H9 (cell line): Measurements from ENCODE around the gene TEX13A. TPM values are rescaled to one million over a fixed set of nuclear protein-coding genes. Genes with fewer than 3 reads are reported as not detected.
A peak's percentile ranks its signal among the peaks of the same experiment; 100 is the strongest.

Source experiments
- DNase-seq: peaks from one replicate; pipeline ENCODE4 v3.0.0-alpha.2; 2017
- H2AFZ ChIP-seq: one replicate; pipeline ENCODE4 v1.6.1; 2013; ENCODE audit warnings: mild to moderate bottlenecking, low read length, control low read depth, moderate library complexity
- H2AK5ac ChIP-seq: 2 replicates; pipeline ENCODE4 v1.6.1; 2013; ENCODE audit warnings: low read length, control low read depth, mixed read lengths; ENCODE audit not compliant: insufficient read length
- H2BK120ac ChIP-seq: one replicate; pipeline ENCODE4 v1.6.1; 2013; ENCODE audit warnings: low read depth, mild to moderate bottlenecking, low read length, control low read depth, inconsistent platforms; ENCODE audit not compliant: poor library complexity, severe bottlenecking
- H2BK12ac ChIP-seq: 2 replicates; pipeline ENCODE4 v1.6.1; 2013; ENCODE audit warnings: low read length, control low read depth, mixed read lengths, low read depth; ENCODE audit not compliant: insufficient read length
- H2BK15ac ChIP-seq: 2 replicates; pipeline ENCODE4 v1.6.1; 2013; ENCODE audit warnings: low read depth, low read length, control low read depth
- H2BK20ac ChIP-seq: one replicate; pipeline ENCODE4 v1.6.1; 2013; ENCODE audit warnings: low read depth, mild to moderate bottlenecking, low read length, control low read depth, inconsistent platforms; ENCODE audit not compliant: poor library complexity, severe bottlenecking
- H2BK5ac ChIP-seq: 2 replicates; pipeline ENCODE4 v1.6.1; 2013; ENCODE audit warnings: low read length, control low read depth, mixed read lengths; ENCODE audit not compliant: insufficient read length
- H3K14ac ChIP-seq: 2 replicates; pipeline ENCODE4 v1.6.1; 2013; ENCODE audit warnings: low read length, control low read depth; ENCODE audit not compliant: insufficient read depth
- H3K18ac ChIP-seq: 2 replicates; pipeline ENCODE4 v1.6.1; 2013; ENCODE audit warnings: low read depth, mild to moderate bottlenecking, mixed read lengths, low read length, control low read depth; ENCODE audit not compliant: insufficient read length
- H3K23ac ChIP-seq: 2 replicates; pipeline ENCODE4 v1.6.1; 2013; ENCODE audit warnings: low read length, control low read depth, mixed read lengths, low read depth; ENCODE audit not compliant: insufficient read length
- H3K23me2 ChIP-seq: 2 replicates; pipeline ENCODE4 v1.6.1; 2013; ENCODE audit warnings: low read depth, mild to moderate bottlenecking, mixed read lengths, low read length, control low read depth; ENCODE audit not compliant: insufficient read length, poor library complexity, severe bottlenecking
- H3K27ac ChIP-seq: 2 replicates; pipeline ENCODE4 v1.5.1; 2013; ENCODE audit warnings: low read length, control low read depth, mixed read lengths, low read depth; ENCODE audit not compliant: insufficient read length
- H3K27me3 ChIP-seq: 2 replicates; pipeline ENCODE4 v1.6.1; 2013; ENCODE audit warnings: low read length, control low read depth, inconsistent platforms; ENCODE audit not compliant: insufficient read depth
- H3K4ac ChIP-seq: 2 replicates; pipeline ENCODE4 v1.6.1; 2013; ENCODE audit warnings: low read depth, mild to moderate bottlenecking, control low read depth, inconsistent platforms, low read length, moderate library complexity
- H3K4me1 ChIP-seq: 2 replicates; pipeline ENCODE4 v1.6.1; 2013; ENCODE audit warnings: low read length, control low read depth, inconsistent platforms; ENCODE audit not compliant: insufficient read depth
- H3K4me2 ChIP-seq: 2 replicates; pipeline ENCODE4 v1.6.1; 2013; ENCODE audit warnings: low read length, control low read depth, mixed read lengths; ENCODE audit not compliant: insufficient read length, insufficient read depth
- H3K56ac ChIP-seq: 2 replicates; pipeline ENCODE4 v1.6.1; 2013; ENCODE audit warnings: low read depth, mild to moderate bottlenecking, mixed read lengths, low read length, control low read depth; ENCODE audit not compliant: insufficient read length
- H3K79me1 ChIP-seq: 2 replicates; pipeline ENCODE4 v1.6.1; 2013; ENCODE audit warnings: low read depth, mild to moderate bottlenecking, moderate library complexity, low read length, control low read depth, inconsistent platforms; ENCODE audit not compliant: insufficient read depth, poor library complexity, severe bottlenecking
- H3K79me2 ChIP-seq: 2 replicates; pipeline ENCODE4 v1.6.1; 2013; ENCODE audit warnings: low read length, control low read depth, inconsistent platforms; ENCODE audit not compliant: insufficient read depth
- H3K9ac ChIP-seq: 2 replicates; pipeline ENCODE4 v1.6.1; 2013; ENCODE audit warnings: low read length, control low read depth, mixed read lengths; ENCODE audit not compliant: insufficient read length; ENCODE audit errors: extremely low read depth
- H3K9me3 ChIP-seq: one replicate; pipeline ENCODE4 v1.6.1; 2013; ENCODE audit warnings: low read depth, low read length, inconsistent platforms; ENCODE audit not compliant: control insufficient read depth
- H3T11ph ChIP-seq: one replicate; pipeline ENCODE4 v1.6.1; 2013; ENCODE audit warnings: mild to moderate bottlenecking, low read length, control low read depth, inconsistent platforms
- H4K20me1 ChIP-seq: one replicate; pipeline ENCODE4 v1.6.1; 2013; ENCODE audit not compliant: control insufficient read depth, insufficient read length, insufficient read depth
- H4K5ac ChIP-seq: 2 replicates; pipeline ENCODE4 v1.6.1; 2013; ENCODE audit warnings: low read depth, mild to moderate bottlenecking, mixed read lengths, low read length, control low read depth; ENCODE audit not compliant: insufficient read length
- H4K8ac ChIP-seq: replicated peaks from 2 replicates; pipeline ENCODE4 v1.6.1; 2013; ENCODE audit warnings: low read length, control low read depth, mixed read lengths, low read depth; ENCODE audit not compliant: insufficient read length
- H4K91ac ChIP-seq: 2 replicates; pipeline ENCODE4 v1.6.1; 2013; ENCODE audit warnings: low read depth, mild to moderate bottlenecking, moderate library complexity, mixed read lengths, low read length, control low read depth; ENCODE audit not compliant: insufficient read length
- H3K27ac Mint-ChIP-seq, 3 experiments: 2 replicates in 2 of 3; 3 replicates in 1 of 3; pipeline ENCODE4 v1.8.0; 2020 to 2021; ENCODE audit warnings: mixed read lengths in 3 of 3, mild to moderate bottlenecking in 1 of 3, moderate library complexity in 1 of 3
- H3K27me3 Mint-ChIP-seq: 2 replicates; pipeline ENCODE4 v1.8.0; 2021; ENCODE audit warnings: low read depth, mild to moderate bottlenecking, moderate library complexity, mixed read lengths
- H3K36me3 Mint-ChIP-seq, 3 experiments: 2 replicates in 2 of 3; 3 replicates in 1 of 3; pipeline ENCODE4 v1.8.0; 2020 to 2021; ENCODE audit warnings: low read depth in 3 of 3, mixed read lengths in 3 of 3; ENCODE audit not compliant: insufficient read depth in 1 of 3
- H3K4me1 Mint-ChIP-seq, 2 experiments: 2 replicates each; pipeline ENCODE4 v1.8.0; 2020; ENCODE audit warnings: mixed read lengths in 2 of 2
- H3K4me3 Mint-ChIP-seq, 2 experiments: 2 replicates in 1 of 2; 3 replicates in 1 of 2; pipeline ENCODE4 v1.8.0; 2020 to 2021; ENCODE audit warnings: mild to moderate bottlenecking in 2 of 2, mixed read lengths in 2 of 2, moderate library complexity in 1 of 2
- H3K9me3 Mint-ChIP-seq, 2 experiments: 2 replicates in 1 of 2; 3 replicates in 1 of 2; pipeline ENCODE4 v1.8.0; 2020; ENCODE audit warnings: mild to moderate bottlenecking in 2 of 2, mixed read lengths in 2 of 2, moderate library complexity in 1 of 2
- CTCF ChIP-seq: fragments of 200-600 bp; sonication (generic); conservative IDR thresholded peaks from 3 replicates; pipeline ENCODE4 v1.8.0; 2021; ENCODE audit warnings: antibody characterized with exemption, mild to moderate bottlenecking
- WGBS: extraction: QIAGEN DNeasy Blood & Tissue Kit; methylation state at CpG from one replicate; pipeline ENCODE4 v1.1.7; 2013; ENCODE audit warnings: missing lambda C conversion rate, low lambda C conversion rate, mixed read lengths; ENCODE audit not compliant: insufficient read length; ENCODE audit errors: extremely low coverage; 5-methylcytosine and 5-hydroxymethylcytosine counted together
- total RNA-seq: library from RNA; stranded (reverse); gene quantifications from 2 replicates; pipeline ENCODE4 v1.2.1, GENCODE V29; 2021

TEX13A gene
- total RNA-seq, 1 experiment from 2014 or later, result not detected

GRCh38 chrX:105260291-105261043, 40.0 kb upstream of the TEX13A start:
- H3K18ac ChIP-seq, result no peak overlapping the region
- H3K4me2 ChIP-seq, result no peak overlapping the region
- H3K23me2 ChIP-seq, result no peaks in the 10 kb centered on the region
- H4K91ac ChIP-seq, result no peak overlapping the region
- H2BK5ac ChIP-seq, result no peak overlapping the region
- H3K23ac ChIP-seq, result no peak overlapping the region
- H2BK12ac ChIP-seq, result no peak overlapping the region
- no peak overlapping the region for H2BK15ac ChIP-seq
- H3K79me2 ChIP-seq, result no peaks in the 10 kb centered on the region
- H3K9me3 ChIP-seq, result peaks cover 7% of the 10 kb centered on the region
- 0 out of 3 replicates have a peak, but pooled peaks have one; percentile 22 for TF ChIP-seq CTCF
- no peak overlapping the region for H3K9ac ChIP-seq
- Mint-ChIP-seq H3K9me3 (peaks cover 2 to 55% of the 10 kb centered on the region in 2 experiments; a peak in 3 of 5 replicates), H3K36me3 (peaks cover 0 to 2% (median 0%) of the 10 kb centered on the region in 3 experiments; a peak in 4 of 7 replicates), H3K4me1 (no peaks in the 10 kb centered on the region), H3K27me3 (no peaks in the 10 kb centered on the region), H3K4me3 (no peak overlapping the region), H3K27ac (no peak overlapping the region)
- H2BK120ac ChIP-seq, result no peak overlapping the region
- H3K4ac ChIP-seq, result no peak overlapping the region
- WGBS, result no CpG with 5 or more reads among the region's 8 CpGs
- H4K20me1 ChIP-seq, result no peaks in the 10 kb centered on the region
- H3K27me3 ChIP-seq, result no peaks in the 10 kb centered on the region
- no peak overlapping the region for H3K14ac ChIP-seq
- H2BK20ac ChIP-seq, result no peak overlapping the region
- DNase-seq, result peak; percentile 47
- no peak overlapping the region for H2AFZ ChIP-seq
- no peak overlapping the region for H3K27ac ChIP-seq
- H3K4me1 ChIP-seq, result no peaks in the 10 kb centered on the region
- no peaks in the 10 kb centered on the region for H3K79me1 ChIP-seq
- no peak overlapping the region for H4K8ac ChIP-seq
- H4K5ac ChIP-seq, result no peak overlapping the region
- H2AK5ac ChIP-seq, result no peak overlapping the region
- no peak overlapping the region for H3K56ac ChIP-seq
- H3T11ph ChIP-seq, result no peak overlapping the region
